ENCODE measurements around the gene ARID4B. TPM values are rescaled to one million over a fixed set of nuclear protein-coding genes. Genes with fewer than 3 reads are reported as not detected.

The ARID4B gene
- total and polyA plus RNA-seq, 2 of the 13 experiments (the other 11 are each of a cell fraction or from before 2014, with no cell fraction given) = 9.7 to 24.6 TPM

GRCh38 chr1:235292790-235293189 lies 35.2 kb downstream of the ARID4B start:
- POLR2A ChIA-PET = no interaction called here
- FAIRE-seq = no peak

More at GRCh38 chr1:235292790-235293189, 35.2 kb downstream of the ARID4B start:
- Histone ChIP-seq H3K27ac (ENCODE audit: extremely low read length, insufficient read depth, low read length) (no peak overlapping the region), H2AFZ (ENCODE audit: low read length) (no peak overlapping the region), H3K9ac (ENCODE audit: insufficient read depth, low read depth, low read length) (no peak overlapping the region), H3K9me3 (ENCODE audit: low read length) (no peaks in the 10 kb centered on the region), H3K4me2 (ENCODE audit: low read depth, low read length) (no peak overlapping the region), H3K4me1 (ENCODE audit: insufficient read depth, low read length) (peaks cover 48% of the 10 kb centered on the region), H3K79me2 (ENCODE audit: insufficient read depth, low read length) (peaks cover 95% of the 10 kb centered on the region), H3K27me3 (ENCODE audit: control insufficient read depth in 1 of 2, insufficient read depth in 2 of 2, low read length in 2 of 2) (no peaks in the 10 kb centered on the region), H3K36me3 (replicated peaks in 1 of 2; ENCODE audit: control insufficient read depth in 1 of 2, insufficient read depth in 2 of 2, low read length in 2 of 2) (no peaks in the 10 kb centered on the region), H3K4me3 (replicated peaks in 1 of 3; ENCODE audit: insufficient read depth in 1 of 3, low read depth in 2 of 3, low read length in 3 of 3) (no peak overlapping the region), H4K20me1 (ENCODE audit: insufficient read depth, low read length) (peaks cover 46% of the 10 kb centered on the region)
- DNase-seq (ENCODE audit: low spot score) = no peak
- CTCF ChIA-PET (ENCODE audit: low intra/inter-chr PET ratio, low total read pairs) = no interaction called here
- WGBS (ENCODE audit: low lambda C conversion rate) = 97% methylated on average over 4 of the region's 4 CpGs
- TF ChIP-seq ETV6 (CRISPR knock-in tag; conservative IDR thresholded peaks at IDR 0.05) (no peak), ZNF792 (CRISPR knock-in tag; IDR thresholded peaks at IDR 0.05) (no peak), GTF2F1 (IDR thresholded peaks at IDR 0.05; ENCODE audit: low read length) (no peak), ZNF800 (CRISPR knock-in tag; IDR thresholded peaks at IDR 0.05) (no peak), SRSF9 (IDR thresholded peaks at IDR 0.05; ENCODE audit: borderline replicate concordance, insufficient read depth, low read depth, low read length, poor library complexity, severe bottlenecking) (no peak), TFDP2 (CRISPR knock-in tag; IDR thresholded peaks at IDR 0.05) (no peak), ZBTB20 (CRISPR knock-in tag; IDR thresholded peaks at IDR 0.05; ENCODE audit: borderline replicate concordance, low read depth) (no peak), IRF2 (CRISPR knock-in tag; IDR thresholded peaks at IDR 0.05) (no peak), PAXIP1 (CRISPR knock-in tag; conservative IDR thresholded peaks at IDR 0.05) (no peak), MEF2D (CRISPR knock-in tag; IDR thresholded peaks at IDR 0.05) (no peak), NFIB (CRISPR knock-in tag; IDR thresholded peaks at IDR 0.05; ENCODE audit: borderline replicate concordance) (no peak)
- no peak for ATAC-seq
- no TSS peak for BruUV-seq (replicated peaks)
- intact Hi-C loops (cut with micrococcal nuclease; ENCODE audit: unreplicated experiment) (no loop called here), in situ Hi-C loops (cut with HindIII; ENCODE audit: extremely low pct_ligation_motif_present, low pct_unique_long_range_greater_than_20kb) (no loop called here)

Measured in HepG2 (cell line).